ENCODE results near the gene IGF1R. TPM values are rescaled to one million over a fixed set of nuclear protein-coding genes. Genes with fewer than 3 reads are reported as not detected.
A peak's percentile ranks its signal among the peaks of the same experiment; 100 is the strongest.

The IGF1R gene
- total RNA-seq, 1 donor from 2014 or later, result 131 TPM

- DNase-seq (ENCODE audit: low spot score), result no peak
- no peak overlapping the region for H3K27ac Mint-ChIP-seq (ENCODE audit: unreplicated experiment)
- H3K36me3 Mint-ChIP-seq (ENCODE audit: low read depth, unreplicated experiment), result peaks cover 4% of the 10 kb centered on the region
- no peaks in the 10 kb centered on the region for H3K9me3 Mint-ChIP-seq (ENCODE audit: unreplicated experiment)
- peaks cover 4% of the 10 kb centered on the region for H3K27me3 Mint-ChIP-seq (ENCODE audit: unreplicated experiment)
- H3K4me1 Mint-ChIP-seq (ENCODE audit: unreplicated experiment), result peaks cover 63% of the 10 kb centered on the region
- no peak for TF ChIP-seq CTCF (IDR thresholded peaks at IDR 0.05; ENCODE audit: unreplicated experiment)
- H3K4me3 Mint-ChIP-seq (ENCODE audit: unreplicated experiment), result no peak overlapping the region
Measured at GRCh38 chr15:98803228-98804056, 155.1 kb downstream of the IGF1R start.

- TF ChIP-seq CTCF (IDR thresholded peaks at IDR 0.05; ENCODE audit: unreplicated experiment), result peak; percentile 43
- H3K36me3 Mint-ChIP-seq (ENCODE audit: low read depth, unreplicated experiment), result peaks cover 4% of the 10 kb centered on the region
- DNase-seq (ENCODE audit: low spot score), result no peak
- H3K4me1 Mint-ChIP-seq (ENCODE audit: unreplicated experiment), result peaks cover 58% of the 10 kb centered on the region
- no peak overlapping the region for H3K27ac Mint-ChIP-seq (ENCODE audit: unreplicated experiment)
- peaks cover 4% of the 10 kb centered on the region for H3K27me3 Mint-ChIP-seq (ENCODE audit: unreplicated experiment)
- H3K9me3 Mint-ChIP-seq (ENCODE audit: unreplicated experiment), result no peaks in the 10 kb centered on the region
- peak overlapping the region; percentile 65 for H3K4me3 Mint-ChIP-seq (ENCODE audit: unreplicated experiment)
Measured at GRCh38 chr15:98804057-98804380, 155.7 kb downstream of the IGF1R start.

- no peak for DNase-seq (ENCODE audit: low spot score)
- peaks cover 46% of the 10 kb centered on the region for H3K4me1 Mint-ChIP-seq (ENCODE audit: unreplicated experiment)
Measured at GRCh38 chr15:98805434-98806274, 157.3 kb downstream of the IGF1R start.

GRCh38 chr15:98806275-98806895 lies 158.0 kb downstream of the IGF1R start:
- Mint-ChIP-seq H3K9me3 (ENCODE audit: unreplicated experiment) (no peaks in the 10 kb centered on the region), H3K27me3 (ENCODE audit: unreplicated experiment) (peaks cover 4% of the 10 kb centered on the region), H3K4me3 (ENCODE audit: unreplicated experiment) (no peak overlapping the region), H3K27ac (ENCODE audit: unreplicated experiment) (peak overlapping the region; percentile 18), H3K4me1 (ENCODE audit: unreplicated experiment) (peaks cover 39% of the 10 kb centered on the region), H3K36me3 (ENCODE audit: low read depth, unreplicated experiment) (peaks cover 4% of the 10 kb centered on the region)
- peak; percentile 4 for TF ChIP-seq CTCF (IDR thresholded peaks at IDR 0.05; ENCODE audit: unreplicated experiment)
- no peak for DNase-seq (ENCODE audit: low spot score)

More at GRCh38 chr15:98805434-98806274, 157.3 kb downstream of the IGF1R start:
- TF ChIP-seq CTCF (IDR thresholded peaks at IDR 0.05; ENCODE audit: unreplicated experiment), result peak; percentile 33
- Mint-ChIP-seq H3K4me3 (ENCODE audit: unreplicated experiment) (no peak overlapping the region), H3K27me3 (ENCODE audit: unreplicated experiment) (peaks cover 6% of the 10 kb centered on the region), H3K9me3 (ENCODE audit: unreplicated experiment) (no peaks in the 10 kb centered on the region), H3K27ac (ENCODE audit: unreplicated experiment) (peak overlapping the region; percentile 24), H3K36me3 (ENCODE audit: low read depth, unreplicated experiment) (peaks cover 4% of the 10 kb centered on the region)

Measured in endothelial cell (in vitro differentiated cells).